ENCODE results near the gene OAF. TPM values are rescaled to one million over a fixed set of nuclear protein-coding genes. Genes with fewer than 3 reads are reported as not detected.
A peak's percentile ranks its signal among the peaks of the same experiment; 100 is the strongest.

Gene OAF
- total and polyA plus RNA-seq, 8 donors = 21.6 to 88.3 (median 45.6) TPM

GRCh38 chr11:120219232-120219937 is 8.6 kb downstream of the OAF start:
- H3K4me3 ChIP-seq = no peak overlapping the region
- 59 to 61% methylated on average over 13 of the region's 13 CpGs for WGBS, 2 donors
- H3K36me3 ChIP-seq = no peaks in the 10 kb centered on the region
- intact Hi-C loops (cut with DNase I) = no loop called here
- H3K27ac ChIP-seq = peak overlapping the region in 1 of 4 donors; percentile 22
- H3K9me3 ChIP-seq = no peaks in the 10 kb centered on the region
- no peak for TF ChIP-seq CTCF (IDR thresholded peaks at IDR 0.05)
- DNase-seq (peak in 1 of 6 donors; percentile 43), ATAC-seq (peak in 3 of 4 donors; percentile 5 to 35 (median 28)), FAIRE-seq (no peak)
- no peaks in the 10 kb centered on the region for H3K27me3 ChIP-seq
- peaks cover 19 to 45% (median 28%) of the 10 kb centered on the region in 3 donors for H3K4me1 ChIP-seq

GRCh38 chr11:120219938-120220746 is 9.3 kb downstream of the OAF start:
- H3K4me1 ChIP-seq = peaks cover 19 to 40% (median 28%) of the 10 kb centered on the region in 3 donors
- no peaks in the 10 kb centered on the region for H3K9me3 ChIP-seq
- peak in 1 of 6 donors; percentile 7 for DNase-seq
- no peak for ATAC-seq
- TF ChIP-seq CTCF (IDR thresholded peaks at IDR 0.05) = no peak
- WGBS, 2 donors = 55 to 56% methylated on average over 9 of the region's 9 CpGs
- H3K27me3 ChIP-seq = no peaks in the 10 kb centered on the region
- no peaks in the 10 kb centered on the region for H3K36me3 ChIP-seq
- intact Hi-C loops (cut with DNase I) = loop anchor here in 1 of 3 donors (10.0 kb wide), 1 partner anchor 45 kb away; no protein-coding TSS in a partner anchor
- no peak for FAIRE-seq
- peak overlapping the region in 1 of 4 donors; percentile 22 for H3K27ac ChIP-seq
- no peak overlapping the region for H3K4me3 ChIP-seq

- peak overlapping the region in 3 of 4 donors; percentile 22 to 23 (median 22) for H3K27ac ChIP-seq
- peaks cover 19 to 35% (median 28%) of the 10 kb centered on the region in 3 donors for H3K4me1 ChIP-seq
- no peak for FAIRE-seq
Observed at GRCh38 chr11:120220747-120221037, 9.9 kb downstream of the OAF start.

GRCh38 chr11:120221115-120221752 is 10.4 kb downstream of the OAF start:
- H3K27me3 ChIP-seq = no peaks in the 10 kb centered on the region
- FAIRE-seq (no peak), DNase-seq (peak in 3 of 6 donors; percentile 50 to 61 (median 53)), ATAC-seq (peak; percentile 24 to 83 (median 68))
- peak overlapping the region in 2 of 4 donors; percentile 22 to 23 for H3K27ac ChIP-seq
- intact Hi-C loops (cut with DNase I) = loop anchor here in 1 of 3 donors (10.0 kb wide), 1 partner anchor 46 kb away; no protein-coding TSS in a partner anchor
- H3K9me3 ChIP-seq = no peaks in the 10 kb centered on the region
- H3K4me3 ChIP-seq = no peak overlapping the region
- H3K4me1 ChIP-seq = peaks cover 19 to 30% (median 28%) of the 10 kb centered on the region in 3 donors
- TF ChIP-seq CTCF (IDR thresholded peaks at IDR 0.05) = no peak
- no peaks in the 10 kb centered on the region for H3K36me3 ChIP-seq
- 78 to 95% methylated on average over 1 of the region's 1 CpG for WGBS, 2 donors

More at GRCh38 chr11:120220747-120221037, 9.9 kb downstream of the OAF start:
- DNase-seq (peak in 2 of 6 donors; percentile 26 to 46), ATAC-seq (peak in 3 of 4 donors; percentile 19 to 48 (median 30))
- TF ChIP-seq CTCF (IDR thresholded peaks at IDR 0.05) = no peak
- WGBS, 2 donors = 35 to 40% methylated on average over 4 of the region's 4 CpGs
- Histone ChIP-seq H3K27me3 (no peaks in the 10 kb centered on the region), H3K9me3 (no peaks in the 10 kb centered on the region), H3K36me3 (no peaks in the 10 kb centered on the region), H3K4me3 (no peak overlapping the region)
- intact Hi-C loops (cut with DNase I) = loop anchor here in 1 of 3 donors (10.0 kb wide), 1 partner anchor 46 kb away; no protein-coding TSS in a partner anchor
